H1 (cell line): Measurements from ENCODE around the gene AICDA.

Source experiments
- BACH1 ChIP-seq: IDR thresholded peaks from 2 replicates; pipeline ENCODE4 v1.6.1; 2012; ENCODE audit warnings: low read length, improper control_type of control experiment
- EGR1 ChIP-seq: IDR thresholded peaks from 2 replicates; pipeline ENCODE4 v1.6.1; 2011; ENCODE audit warnings: low read depth, low read length, borderline replicate concordance
- EZH2 ChIP-seq: fragments of 200-600 bp; sonication (generic); IDR thresholded peaks from 2 replicates; pipeline ENCODE4 v1.7.1; 2012; ENCODE audit warnings: low read depth, mild to moderate bottlenecking, moderate library complexity, low read length, inconsistent platforms; ENCODE audit not compliant: severe bottlenecking
- GABPA ChIP-seq: IDR thresholded peaks from 2 replicates; pipeline ENCODE4 v1.6.1; 2011; ENCODE audit warnings: mild to moderate bottlenecking, low read length, moderate library complexity, borderline replicate concordance; ENCODE audit not compliant: insufficient read depth
- POLR2A ChIP-seq, 2 experiments: IDR thresholded peaks; 1 replicate in 1 of 2; 2 replicates in 1 of 2; pipeline ENCODE4 v1.6.1; 2011; ENCODE audit warnings: low read depth in 2 of 2, low read length in 2 of 2, mild to moderate bottlenecking in 2 of 2; ENCODE audit errors: control extremely low read depth in 1 of 2
- POLR2AphosphoS5 ChIP-seq: IDR thresholded peaks from 2 replicates; pipeline ENCODE4 v1.6.1; 2011; ENCODE audit warnings: low read depth, low read length
- TF ChIP-seq, protein P1 (sequence below): IDR thresholded peaks from 2 replicates; pipeline ENCODE4 v1.6.1; 2011; ENCODE audit warnings: low read length, improper control_type of control experiment
- TF ChIP-seq, protein P2 (sequence below), 3 experiments: IDR thresholded peaks; 1 replicate in 2 of 3; 2 replicates in 1 of 3; pipeline versions ENCODE4 v1.5.1 to v1.6.1; 2011; ENCODE audit warnings: low read length in 3 of 3, mild to moderate bottlenecking in 3 of 3, inconsistent platforms in 2 of 3, low read depth in 1 of 3, moderate library complexity in 1 of 3; ENCODE audit not compliant: insufficient read depth in 1 of 3; ENCODE audit errors: control extremely low read depth in 1 of 3

DNA sequence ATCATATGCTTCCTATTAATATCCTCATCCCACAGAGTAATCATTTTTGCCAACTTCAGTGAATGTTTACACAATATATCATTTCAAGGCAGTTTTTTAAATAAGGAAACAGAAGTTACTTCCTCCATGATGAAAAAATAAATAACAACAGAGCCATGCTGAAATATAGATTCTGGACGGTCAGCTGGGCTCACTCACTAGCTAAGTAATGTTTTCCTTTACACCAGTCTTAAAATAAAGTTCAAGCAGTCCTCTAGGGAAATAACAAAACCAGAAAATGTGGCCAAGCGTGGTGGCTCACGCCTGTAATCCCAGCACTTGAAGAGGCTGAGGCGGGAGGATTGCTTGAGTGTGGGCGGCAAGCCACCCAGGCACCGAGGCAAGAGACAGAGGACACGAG is 28.7 kb downstream of the AICDA start:
- TF ChIP-seq GABPA (no peak), EZH2 (no peak), BACH1 (no peak), POLR2A (IDR thresholded peaks at IDR 0.05; ENCODE audit: control extremely low read depth in 1 of 2, low read depth in 2 of 2, low read length in 2 of 2) (no peak), EGR1 (no peak), POLR2AphosphoS5 (no peak)
- TF ChIP-seq, protein P1, sequence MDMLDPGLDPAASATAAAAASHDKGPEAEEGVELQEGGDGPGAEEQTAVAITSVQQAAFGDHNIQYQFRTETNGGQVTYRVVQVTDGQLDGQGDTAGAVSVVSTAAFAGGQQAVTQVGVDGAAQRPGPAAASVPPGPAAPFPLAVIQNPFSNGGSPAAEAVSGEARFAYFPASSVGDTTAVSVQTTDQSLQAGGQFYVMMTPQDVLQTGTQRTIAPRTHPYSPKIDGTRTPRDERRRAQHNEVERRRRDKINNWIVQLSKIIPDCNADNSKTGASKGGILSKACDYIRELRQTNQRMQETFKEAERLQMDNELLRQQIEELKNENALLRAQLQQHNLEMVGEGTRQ = no peak
- TF ChIP-seq, protein P2, sequence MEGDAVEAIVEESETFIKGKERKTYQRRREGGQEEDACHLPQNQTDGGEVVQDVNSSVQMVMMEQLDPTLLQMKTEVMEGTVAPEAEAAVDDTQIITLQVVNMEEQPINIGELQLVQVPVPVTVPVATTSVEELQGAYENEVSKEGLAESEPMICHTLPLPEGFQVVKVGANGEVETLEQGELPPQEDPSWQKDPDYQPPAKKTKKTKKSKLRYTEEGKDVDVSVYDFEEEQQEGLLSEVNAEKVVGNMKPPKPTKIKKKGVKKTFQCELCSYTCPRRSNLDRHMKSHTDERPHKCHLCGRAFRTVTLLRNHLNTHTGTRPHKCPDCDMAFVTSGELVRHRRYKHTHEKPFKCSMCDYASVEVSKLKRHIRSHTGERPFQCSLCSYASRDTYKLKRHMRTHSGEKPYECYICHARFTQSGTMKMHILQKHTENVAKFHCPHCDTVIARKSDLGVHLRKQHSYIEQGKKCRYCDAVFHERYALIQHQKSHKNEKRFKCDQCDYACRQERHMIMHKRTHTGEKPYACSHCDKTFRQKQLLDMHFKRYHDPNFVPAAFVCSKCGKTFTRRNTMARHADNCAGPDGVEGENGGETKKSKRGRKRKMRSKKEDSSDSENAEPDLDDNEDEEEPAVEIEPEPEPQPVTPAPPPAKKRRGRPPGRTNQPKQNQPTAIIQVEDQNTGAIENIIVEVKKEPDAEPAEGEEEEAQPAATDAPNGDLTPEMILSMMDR (IDR thresholded peaks at IDR 0.05; ENCODE audit: control extremely low read depth in 1 of 3, insufficient read depth in 1 of 3, low read depth in 1 of 3, low read length in 3 of 3) = no peak
